Measurements from ENCODE around the gene ARSD.
"Not testable (repeated sequence)": the region's sequence is repeated elsewhere in the genome, so short reads cannot be mapped to it uniquely, and the experiment has no call there.

ARSD gene

DNA sequence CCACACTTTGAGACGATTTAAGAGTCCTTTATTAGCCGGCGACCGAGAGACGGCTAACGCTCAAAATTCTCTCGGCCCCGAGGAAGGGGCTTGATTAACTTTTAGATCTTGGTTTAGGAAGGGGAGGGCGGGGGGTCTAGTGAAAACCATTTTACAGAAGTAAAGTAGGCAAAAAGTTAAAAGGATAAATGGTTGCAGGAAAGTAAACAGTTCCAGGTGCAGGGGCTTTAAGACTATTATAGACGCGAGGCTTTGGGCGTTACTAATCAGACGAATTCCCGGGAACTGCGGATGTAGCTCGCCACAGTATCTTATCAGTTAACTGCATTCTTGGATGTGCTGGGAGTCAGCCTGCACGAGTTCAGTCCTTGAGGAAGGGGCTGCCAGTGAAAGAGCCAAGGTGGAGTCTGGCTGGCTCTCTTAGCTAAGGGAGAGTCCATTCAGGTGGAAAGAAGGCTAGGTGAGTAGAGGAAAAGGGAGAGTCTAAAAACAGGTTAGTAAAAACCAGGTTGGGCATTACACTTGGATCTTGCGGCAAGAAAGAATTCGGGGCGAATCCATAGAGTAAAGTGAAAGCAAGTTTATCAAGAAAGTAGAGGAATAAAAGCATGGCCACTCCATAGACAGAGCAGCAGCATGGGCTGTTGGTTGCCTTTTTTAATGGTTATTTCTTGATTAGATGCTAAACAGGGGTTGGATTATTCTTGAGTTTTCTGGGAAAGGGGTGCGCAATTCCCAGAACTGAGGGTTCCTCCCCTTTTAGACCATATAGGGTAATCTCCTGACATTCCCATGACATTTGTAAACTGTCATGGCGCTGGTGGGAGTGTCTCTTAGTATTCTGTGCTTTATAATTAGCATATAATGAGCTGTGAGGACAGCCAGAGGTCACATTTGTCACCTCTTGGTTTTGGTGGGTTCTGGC, 38.3 kb downstream of the ARSD start:
- DNase-seq: not testable (repeated sequence)

- DNase-seq: not testable (repeated sequence)
Measured at GRCh38 chrX:2889706-2890490, 39.2 kb downstream of the ARSD start.

- no peak for DNase-seq
Measured at GRCh38 chrX:2889045-2889605, 40.0 kb downstream of the ARSD start.

DNA sequence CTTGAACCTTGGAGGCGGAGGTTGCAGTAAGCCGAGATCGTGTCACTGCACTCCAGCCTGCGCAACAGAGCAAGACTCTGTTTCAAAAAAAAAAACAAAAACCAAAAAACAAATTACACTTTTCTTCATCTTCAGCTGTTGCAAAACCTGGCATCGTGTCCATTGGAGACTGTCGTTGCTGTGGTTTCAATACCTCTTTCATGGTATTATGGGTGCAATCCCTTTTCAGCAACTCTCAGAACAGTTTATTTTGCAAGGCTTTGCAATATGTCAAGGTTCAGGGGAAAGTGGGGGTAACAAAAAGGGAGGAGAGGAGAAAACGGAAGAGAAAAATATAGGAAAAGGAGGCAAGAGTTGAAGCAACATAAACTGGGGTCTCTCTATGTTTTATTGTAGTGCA, 40.8 kb downstream of the ARSD start:
- no peak for DNase-seq

- no peak for DNase-seq
Measured at GRCh38 chrX:2883770-2884169, 45.4 kb downstream of the ARSD start.

DNA sequence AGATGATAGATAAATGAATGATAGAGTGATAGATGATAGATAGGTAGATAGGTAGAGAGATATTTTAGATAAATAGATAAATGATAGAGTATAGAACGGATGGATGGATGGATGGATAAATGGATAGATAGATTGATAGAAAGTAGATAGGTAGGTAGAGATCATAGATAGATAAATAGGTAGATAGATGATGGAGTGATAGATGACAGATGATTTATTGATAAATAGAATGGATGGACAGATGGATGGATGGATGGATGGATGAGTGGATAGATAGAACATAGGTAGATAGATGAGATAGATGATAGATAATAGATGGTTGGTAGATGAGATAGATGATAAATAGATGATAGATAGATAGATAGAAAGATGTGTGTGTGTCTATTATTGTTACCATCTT, 49.5 kb downstream of the ARSD start:
- DNase-seq: no peak

- DNase-seq: no peak
Measured at GRCh38 chrX:2878563-2878962, 50.6 kb downstream of the ARSD start.

DNA sequence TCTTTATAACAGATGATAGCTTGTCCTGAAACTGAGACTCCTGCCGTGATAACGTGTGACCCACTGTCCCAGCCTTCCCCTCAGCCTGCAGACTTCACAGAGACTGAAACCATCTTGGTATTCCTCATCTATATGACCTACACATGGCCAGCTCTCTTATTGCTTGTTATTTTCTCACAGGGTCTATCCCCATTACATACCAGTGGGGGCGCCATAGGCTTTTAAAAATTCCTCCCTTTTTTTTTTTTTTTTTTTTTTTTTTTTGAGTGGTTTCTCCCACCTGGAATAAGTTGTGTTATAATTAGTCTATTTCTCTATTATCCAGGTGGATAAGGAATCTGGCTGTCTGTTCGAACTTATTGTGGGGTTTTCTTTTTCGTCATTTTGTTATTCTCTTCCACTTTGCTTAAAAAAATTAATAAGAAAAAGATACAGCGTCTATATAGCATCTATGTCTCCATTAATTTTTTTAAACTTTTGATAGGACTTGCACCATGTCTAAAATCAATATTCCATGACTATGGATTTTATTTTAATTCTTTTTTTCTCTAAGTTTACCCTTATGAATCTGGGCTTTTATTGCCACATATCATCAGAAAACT, 53.2 kb downstream of the ARSD start:
- no peak for DNase-seq

- no peak for DNase-seq
Measured at GRCh38 chrX:2875136-2875481, 54.0 kb downstream of the ARSD start.

DNA sequence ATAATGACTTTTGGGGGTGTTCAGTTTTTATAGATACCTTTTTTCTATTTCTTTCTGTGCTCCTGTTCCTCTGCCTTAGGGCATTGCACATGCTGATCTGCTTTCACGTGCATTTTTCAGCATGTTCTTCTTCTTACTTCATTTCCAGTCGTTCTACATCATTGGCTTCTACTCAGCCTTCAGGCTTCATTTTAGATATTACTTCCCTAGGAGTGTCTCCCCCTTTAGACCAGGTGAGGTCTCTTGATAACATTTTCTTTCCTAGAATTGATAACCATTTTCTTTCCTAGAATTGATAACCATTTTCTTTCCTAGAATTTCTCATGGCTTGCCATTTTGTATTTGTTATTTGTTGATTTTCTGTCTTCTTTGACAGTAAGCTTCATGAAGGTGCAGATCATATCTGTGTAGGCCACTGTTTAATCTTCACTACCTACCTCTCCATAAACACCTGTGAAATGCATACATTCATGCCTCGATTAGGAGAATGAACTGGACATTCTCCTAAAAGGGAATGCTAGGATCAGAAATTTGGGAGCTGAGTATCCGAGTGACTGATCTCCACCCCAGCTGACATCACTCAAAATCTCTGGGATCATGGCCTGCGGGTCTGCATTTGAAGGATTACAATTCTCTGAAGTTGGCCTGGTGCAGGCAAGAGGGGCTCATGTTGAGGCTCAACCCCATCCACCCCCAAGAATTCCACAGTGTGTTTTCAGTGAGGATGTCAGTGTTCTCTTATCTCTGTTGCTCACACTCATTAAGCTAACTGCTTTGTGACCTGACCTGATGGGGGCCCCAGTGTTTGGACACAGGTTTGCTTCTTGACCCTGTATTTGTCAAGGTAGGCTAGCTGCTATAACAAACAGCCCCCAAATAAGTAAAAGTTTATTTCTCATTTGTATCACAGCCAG, 54.7 kb downstream of the ARSD start:
- DNase-seq: no peak

DNA sequence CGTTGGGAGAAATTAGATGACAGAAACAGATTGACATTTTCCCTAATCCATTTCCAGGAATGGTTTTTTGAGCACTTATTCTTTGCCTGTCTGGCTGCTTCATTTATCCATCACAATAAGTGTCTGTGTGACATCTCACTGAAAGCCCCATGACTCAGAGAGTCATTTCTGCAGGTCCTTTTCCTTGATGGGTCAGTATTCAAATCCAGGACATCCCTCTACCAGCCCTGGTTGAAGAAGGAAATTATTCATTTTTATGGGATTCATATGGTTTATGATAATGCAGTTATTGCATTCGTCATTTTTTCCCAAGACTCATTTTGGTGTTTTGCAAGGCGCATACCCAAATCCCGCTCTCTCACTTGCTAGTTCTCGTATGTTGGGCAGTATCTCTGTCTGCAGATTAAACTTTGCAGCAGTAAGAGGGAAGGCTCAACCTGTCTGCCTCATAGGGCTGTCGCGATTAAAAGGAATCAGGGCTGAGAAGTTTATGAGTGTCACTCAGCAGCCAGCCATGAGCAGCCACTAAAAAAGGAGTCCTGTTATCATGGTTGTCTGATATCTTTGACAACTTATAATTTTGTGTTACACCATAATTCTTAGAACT, 56.4 kb downstream of the ARSD start:
- DNase-seq: no peak

- DNase-seq: no peak
Measured at GRCh38 chrX:2871831-2872230, 57.3 kb downstream of the ARSD start.

GRCh38 chrX:2870650-2871049, 58.5 kb downstream of the ARSD start:
- DNase-seq: no peak

DNA sequence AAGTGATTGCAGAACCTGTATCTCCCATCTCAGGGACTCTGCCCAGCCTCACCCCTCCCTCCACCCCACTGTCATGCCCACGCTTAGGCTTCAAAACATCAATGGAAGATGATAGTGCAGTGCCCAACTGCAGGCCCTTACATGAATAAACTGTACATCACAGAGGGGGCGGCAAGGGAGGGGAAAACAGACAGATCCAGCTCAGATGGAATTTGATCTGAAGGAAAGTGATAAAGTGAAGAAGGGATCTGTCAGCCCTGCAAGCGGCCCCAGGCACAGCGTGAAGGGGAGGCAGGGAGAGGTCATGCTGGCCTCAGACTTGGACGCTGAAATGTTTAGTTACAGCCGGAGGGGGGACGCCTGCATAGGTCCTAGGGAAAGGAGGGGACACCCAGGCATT, 61.9 kb downstream of the ARSD start:
- no peak for DNase-seq

- DNase-seq: no peak
Measured at GRCh38 chrX:2863646-2864045, 65.5 kb downstream of the ARSD start.

DNA sequence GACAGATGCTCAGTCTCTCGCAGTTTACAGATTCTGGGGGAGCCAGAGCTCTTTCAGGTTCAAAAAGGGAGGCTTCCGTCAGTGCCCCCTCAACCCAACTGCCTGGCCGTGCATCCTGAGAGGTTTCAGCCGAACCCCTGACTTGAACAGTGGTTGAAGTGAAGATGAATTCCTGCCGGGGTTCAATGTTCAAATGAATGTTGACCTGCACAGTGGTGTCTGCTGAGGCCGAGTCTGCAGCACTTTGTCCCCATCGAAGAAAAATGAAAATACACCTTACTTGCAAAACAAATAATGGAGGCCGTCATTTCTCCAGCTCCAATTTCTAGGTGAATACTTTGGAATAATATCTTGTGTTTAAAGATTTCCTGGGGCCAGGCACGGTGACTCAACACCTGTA, 66.7 kb downstream of the ARSD start:
- DNase-seq: no peak

GRCh38 chrX:2859197-2859797, 69.8 kb downstream of the ARSD start:
- no peak for DNase-seq

DNA sequence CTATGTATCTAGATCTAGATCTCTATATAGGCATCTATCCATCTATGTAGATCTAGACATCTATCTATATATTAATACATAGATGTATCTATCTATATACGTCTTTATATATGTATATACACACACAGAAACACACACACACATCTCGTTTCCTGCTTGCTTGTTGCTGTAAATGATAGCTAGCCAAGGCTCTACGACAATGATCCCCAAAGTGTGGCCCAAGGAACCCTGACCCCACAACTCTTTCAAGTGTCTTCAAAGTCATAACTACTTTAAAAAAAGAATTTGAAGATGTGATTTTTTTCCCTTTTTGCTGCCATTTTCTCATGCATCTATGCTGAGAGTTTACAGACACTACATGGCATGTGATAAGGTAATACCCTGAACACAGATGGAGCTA, 71.6 kb downstream of the ARSD start:
- no peak for DNase-seq

GRCh38 chrX:2855761-2856160, 73.4 kb downstream of the ARSD start:
- DNase-seq: no peak

- DNase-seq: no peak
Measured at GRCh38 chrX:2854918-2855317, 74.2 kb downstream of the ARSD start.
